Measurements from ENCODE around the gene NTRK3.

Gene NTRK3

DNA sequence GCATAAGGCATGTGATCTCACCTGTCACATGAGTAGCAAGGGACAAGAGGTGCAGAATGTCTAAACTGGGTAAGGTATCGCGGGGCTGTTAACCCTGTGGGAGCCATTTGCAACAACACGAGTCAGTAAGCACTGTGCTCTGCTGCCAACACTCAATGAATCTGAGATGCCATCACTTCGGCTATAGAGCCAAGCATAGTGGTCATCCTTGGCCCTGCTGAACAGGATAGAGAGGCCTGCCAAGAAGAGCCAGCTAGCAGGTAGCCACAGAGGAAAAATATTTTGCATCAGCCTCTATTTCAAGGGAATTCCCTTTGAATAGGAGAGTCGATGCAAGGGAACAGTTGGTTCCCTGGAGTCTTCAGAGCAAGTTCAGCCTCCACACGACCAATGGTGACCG is 137.8 kb downstream of the NTRK3 start:
- DNase-seq (ENCODE audit: low read depth) = no peak

- DNase-seq (ENCODE audit: low read depth) = no peak
These were observed 138.5 kb downstream of the NTRK3 start for GRCh38 chr15:88118035-88118434.

DNA sequence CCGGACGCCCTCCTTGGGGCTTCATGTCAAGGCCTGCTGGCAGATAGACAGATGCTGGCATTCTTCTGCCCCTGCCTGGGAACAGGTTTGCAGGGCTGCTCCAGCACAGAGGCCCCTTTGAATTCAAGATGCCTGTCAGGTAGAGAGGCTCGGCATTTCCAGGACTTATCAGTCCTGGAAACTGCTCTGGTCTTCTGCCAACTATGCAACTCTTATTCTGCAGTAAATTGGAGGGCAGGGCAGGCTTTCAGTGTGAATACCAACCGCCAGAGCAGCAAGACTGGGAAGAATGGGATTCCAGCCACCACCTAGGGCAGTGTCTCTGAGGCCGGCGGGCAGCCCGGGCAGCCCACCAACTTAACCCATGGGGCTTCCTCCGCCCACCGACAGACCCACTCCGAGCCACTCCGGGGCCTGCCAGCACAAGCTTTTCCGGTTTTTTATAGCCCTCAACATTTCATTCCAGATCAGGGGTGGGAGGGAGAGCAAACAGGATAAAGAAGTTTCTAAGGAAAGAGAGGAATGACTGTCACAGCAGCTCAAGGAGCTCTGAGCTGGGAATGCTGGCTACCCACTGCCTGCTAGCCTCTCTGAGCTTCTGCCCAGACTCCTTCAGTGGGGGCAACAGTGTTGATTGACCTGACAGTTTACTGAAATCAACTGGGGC is 140.9 kb downstream of the NTRK3 start:
- DNase-seq (ENCODE audit: low read depth) = no peak

DNA sequence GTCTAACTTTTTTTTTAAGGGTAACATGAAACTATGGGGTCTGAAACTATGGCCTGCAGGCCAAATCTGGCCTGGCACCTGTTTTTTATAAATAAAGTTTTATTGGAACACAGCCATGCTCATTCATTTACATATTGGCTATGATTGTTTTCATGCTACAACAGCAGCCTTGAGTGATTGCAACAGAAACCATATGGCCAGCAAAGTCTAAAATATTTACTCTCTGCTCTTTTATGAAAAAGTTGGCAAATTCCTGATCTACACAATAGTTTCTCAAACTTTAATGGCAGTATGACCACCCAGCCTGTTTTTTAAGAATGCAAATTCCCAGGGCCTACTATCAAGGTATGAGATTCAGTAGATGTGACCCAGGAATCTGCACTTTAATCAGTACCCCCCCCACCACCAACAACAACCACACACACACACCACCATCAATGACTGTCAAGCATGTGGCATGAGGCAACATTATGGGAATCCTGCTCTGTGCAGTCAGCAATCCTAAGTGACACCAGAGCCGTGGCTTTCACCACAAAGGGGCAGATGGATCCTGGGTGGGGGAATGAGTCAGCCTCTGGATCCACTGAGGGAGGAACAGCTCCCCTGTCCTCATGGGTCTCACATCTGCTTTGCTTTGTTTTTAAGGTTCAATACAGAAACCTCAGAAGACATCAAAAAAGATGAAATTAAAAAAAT is 142.8 kb downstream of the NTRK3 start:
- no peak for DNase-seq (ENCODE audit: low read depth)

DNA sequence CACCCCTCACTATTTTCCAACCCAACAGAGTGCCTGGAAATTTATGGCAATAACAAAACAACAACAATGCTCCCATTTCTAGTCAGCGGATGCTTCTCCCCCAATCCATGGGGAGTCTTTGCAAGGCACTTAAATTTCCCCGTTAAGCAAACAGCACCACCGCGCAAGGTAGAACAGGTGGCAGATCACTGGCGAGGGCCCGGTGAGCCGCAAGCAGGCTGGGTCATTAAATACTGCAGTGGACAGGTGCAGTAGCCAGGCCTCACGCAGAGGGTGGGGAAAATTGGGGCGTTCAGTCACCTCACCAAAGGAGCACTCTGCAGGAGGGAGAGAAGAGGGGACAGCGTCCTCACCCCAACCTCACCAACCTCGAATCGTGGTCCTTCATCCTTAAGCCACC is 147.5 kb downstream of the NTRK3 start:
- no peak for DNase-seq (ENCODE audit: low read depth)

GRCh38 chr15:88108477-88108876 is 148.1 kb downstream of the NTRK3 start:
- no peak for DNase-seq (ENCODE audit: low read depth)

DNA sequence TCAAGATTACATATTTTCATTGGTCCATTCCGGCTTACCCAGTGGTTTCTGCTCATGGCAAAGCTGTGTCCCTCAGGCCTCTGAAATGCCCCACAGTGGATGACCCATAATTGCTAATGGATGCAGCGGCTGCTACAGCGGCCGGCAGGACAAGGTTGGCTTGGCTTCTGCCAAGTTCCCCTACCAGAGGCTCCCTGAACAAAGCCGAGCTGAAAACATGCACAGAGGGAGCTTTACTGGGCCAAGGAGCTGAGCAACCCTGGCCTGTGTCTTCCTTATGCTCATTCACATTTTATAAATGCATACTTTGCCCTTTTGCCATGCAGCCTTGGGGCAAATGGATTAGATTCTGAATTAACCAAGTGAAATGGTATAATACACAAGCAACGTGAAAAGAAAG is 150.5 kb downstream of the NTRK3 start:
- no peak for DNase-seq (ENCODE audit: low read depth)

DNA sequence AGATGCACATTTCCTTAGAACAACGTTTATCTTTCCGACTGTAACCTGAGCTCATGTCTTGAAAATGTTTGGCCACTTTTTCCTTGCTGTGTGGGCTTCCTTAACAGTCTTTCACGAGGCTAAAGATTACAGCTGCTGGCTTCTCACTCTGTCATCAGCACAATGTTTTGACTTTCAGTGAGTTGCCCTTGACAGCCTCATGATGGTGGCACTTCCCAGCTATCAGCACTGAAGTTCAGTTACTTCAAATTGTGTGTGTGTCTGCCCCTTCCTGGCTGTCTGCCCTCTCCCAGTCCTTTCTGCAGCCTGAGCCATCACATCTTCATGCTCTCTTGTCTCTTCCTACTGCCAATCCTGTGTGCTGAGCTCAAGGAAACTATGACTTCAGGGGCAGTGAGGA is 152.2 kb downstream of the NTRK3 start:
- DNase-seq (ENCODE audit: low read depth) = no peak

DNA sequence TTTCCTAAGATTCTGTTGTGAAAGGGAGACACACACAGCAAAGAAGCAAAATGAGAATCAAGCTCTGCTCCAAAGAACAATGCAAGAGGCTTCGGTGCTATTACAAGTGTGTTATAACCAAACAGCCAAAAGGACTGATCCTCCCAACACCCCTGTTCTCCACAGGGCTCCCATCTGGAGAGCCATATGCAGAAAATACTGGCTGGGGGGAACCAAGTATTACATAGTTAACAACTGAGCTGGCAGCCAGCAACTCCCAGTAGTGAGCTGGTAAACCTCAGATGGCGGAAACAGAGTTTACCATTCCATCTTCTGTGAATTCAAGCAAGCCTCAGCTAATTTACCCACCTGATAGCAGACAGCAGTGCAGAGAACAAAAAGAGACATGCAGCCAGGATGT is 156.4 kb downstream of the NTRK3 start:
- no peak for DNase-seq (ENCODE audit: low read depth)

- DNase-seq (ENCODE audit: low read depth) = no peak
These were observed 158.2 kb downstream of the NTRK3 start for GRCh38 chr15:88098361-88098760.

- no peak for DNase-seq (ENCODE audit: low read depth)
These were observed 165.0 kb downstream of the NTRK3 start for GRCh38 chr15:88091444-88092016.

- no peak for DNase-seq (ENCODE audit: low read depth)
These were observed 166.0 kb downstream of the NTRK3 start for GRCh38 chr15:88090481-88091011.

DNA sequence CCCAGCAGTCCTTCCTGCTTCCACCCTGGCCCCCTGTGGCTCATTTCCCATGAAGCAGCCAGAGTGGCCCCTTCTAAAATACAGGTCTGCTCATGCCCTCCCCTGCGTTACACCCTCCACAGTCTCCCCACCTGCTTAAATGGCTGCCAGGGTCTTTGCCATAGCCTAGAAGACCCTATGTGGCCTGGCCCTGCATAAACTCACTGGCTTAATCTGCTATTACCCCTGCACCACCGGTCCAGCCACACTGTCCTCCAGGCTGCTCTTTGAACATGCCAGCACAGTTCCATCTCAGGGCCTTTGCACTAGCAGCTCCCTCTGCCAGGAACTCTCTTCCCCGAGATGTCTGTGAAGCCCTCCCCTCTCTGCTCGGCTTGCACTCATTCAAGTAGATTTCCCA is 166.8 kb downstream of the NTRK3 start:
- DNase-seq (ENCODE audit: low read depth) = no peak

DNA sequence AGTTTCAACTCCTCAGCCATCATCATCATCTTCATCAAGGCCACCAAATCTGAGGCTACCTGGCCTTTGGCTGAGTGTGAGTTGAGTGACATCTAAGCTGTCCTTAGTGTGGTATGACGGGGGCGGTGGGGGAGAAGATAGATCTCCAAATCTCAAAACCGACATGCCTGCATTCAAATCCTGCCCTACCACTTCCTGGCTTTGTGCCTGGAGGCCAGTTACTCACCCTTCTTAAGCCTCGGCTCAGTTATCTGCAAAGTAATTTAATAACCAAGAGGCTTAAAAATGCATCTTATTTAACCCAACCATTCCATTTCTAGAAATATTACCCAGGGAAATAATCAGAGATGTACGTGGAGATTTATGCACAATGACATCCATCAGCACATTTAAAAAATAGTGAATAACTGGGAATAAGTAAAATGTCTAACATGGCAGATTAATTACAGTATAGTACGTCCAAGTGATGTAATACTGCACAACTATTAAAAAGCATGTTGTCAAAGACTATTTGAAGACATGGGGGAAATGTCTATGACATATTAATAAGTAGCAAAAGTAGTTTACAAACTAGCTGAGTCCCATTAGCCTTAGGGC is 167.4 kb downstream of the NTRK3 start:
- no peak for DNase-seq (ENCODE audit: low read depth)

- DNase-seq (ENCODE audit: low read depth) = no peak
These were observed 172.5 kb downstream of the NTRK3 start for GRCh38 chr15:88083811-88084760.

- no peak for DNase-seq (ENCODE audit: low read depth)
These were observed 175.9 kb downstream of the NTRK3 start for GRCh38 chr15:88080616-88081015.

DNA sequence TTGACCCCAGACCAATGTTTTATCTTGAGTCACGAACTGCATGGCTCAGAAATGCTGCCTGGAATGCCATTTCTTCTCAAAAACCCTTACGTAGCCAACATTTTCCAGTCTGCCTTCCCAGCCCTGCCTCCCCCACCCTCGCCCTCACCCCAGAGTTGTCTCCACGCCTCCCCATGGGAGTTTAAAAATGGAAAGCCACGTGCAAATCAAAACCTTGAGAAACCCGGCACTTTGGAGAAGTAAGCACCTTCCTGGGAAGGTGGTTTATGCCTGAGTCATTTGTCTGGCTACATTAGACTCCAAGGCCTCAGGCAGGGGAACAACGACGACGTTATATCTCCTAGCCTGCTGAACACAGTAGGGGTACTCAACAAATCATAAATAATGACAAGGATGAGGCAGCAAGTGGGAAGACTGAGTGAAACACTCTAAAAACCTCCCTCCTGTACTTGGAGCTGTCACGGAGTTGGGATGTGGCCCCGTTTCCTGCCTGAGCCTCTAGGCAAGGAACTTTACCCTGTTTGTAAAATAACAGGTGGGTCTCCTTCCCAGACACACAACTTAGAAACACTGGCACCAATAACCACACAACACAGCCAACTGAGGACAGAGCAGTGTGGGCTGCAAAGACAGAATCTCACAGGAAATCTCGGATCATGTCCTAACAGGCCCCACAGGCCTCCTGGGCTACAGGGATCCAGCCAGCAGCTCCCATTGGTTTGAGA is 179.1 kb downstream of the NTRK3 start:
- DNase-seq (ENCODE audit: low read depth) = no peak

DNA sequence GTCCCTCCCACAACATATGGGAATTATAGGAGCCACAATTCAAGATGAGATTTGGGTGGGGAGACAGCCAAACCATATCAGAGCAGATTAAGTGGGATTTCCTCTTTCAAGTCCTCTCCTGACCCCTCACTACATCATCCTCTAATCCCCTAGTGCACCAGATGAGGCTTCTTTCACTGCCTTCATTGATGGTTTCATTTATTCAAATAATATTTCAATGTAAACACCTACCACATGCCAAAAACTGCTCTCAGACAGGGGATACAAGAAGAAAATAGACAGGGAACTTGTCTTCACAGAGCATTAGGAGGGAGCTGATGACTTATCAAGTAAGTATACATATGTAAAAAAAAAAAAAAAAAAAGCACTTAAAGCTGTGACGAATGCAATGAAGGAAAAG is 180.2 kb downstream of the NTRK3 start:
- no peak for DNase-seq (ENCODE audit: low read depth)

- DNase-seq (ENCODE audit: low read depth) = no peak
These were observed 181.4 kb downstream of the NTRK3 start for GRCh38 chr15:88075102-88075501.

- DNase-seq (ENCODE audit: low read depth) = no peak
These were observed 182.2 kb downstream of the NTRK3 start for GRCh38 chr15:88074386-88074785.

- no peak for DNase-seq (ENCODE audit: low read depth)
These were observed 183.2 kb downstream of the NTRK3 start for GRCh38 chr15:88073391-88073691.
